ENCODE results near the gene DLG2.
"Not testable (repeated sequence)": the region's sequence is repeated elsewhere in the genome, so short reads cannot be mapped to it uniquely, and the experiment has no call there.

Gene DLG2

GRCh38 chr11:83764643-83765042 is 1862.5 kb downstream of the DLG2 start:
- no peak overlapping the region for H3K27ac ChIP-seq (ENCODE audit: low read depth, low read length)
- H3K4me1 ChIP-seq (ENCODE audit: control insufficient read depth, insufficient read depth, low read length): 0 out of 2 replicates have a peak, but pooled peaks cover under 1% of the 10 kb centered on the region
- no peaks in the 10 kb centered on the region for H3K36me3 ChIP-seq (ENCODE audit: control insufficient read depth, insufficient read depth, low read length)
- no peak overlapping the region for H3K9ac ChIP-seq (ENCODE audit: low read length)
- H3K4me3 ChIP-seq (ENCODE audit: low read depth, low read length): no peak overlapping the region
- H3K9me3 ChIP-seq (ENCODE audit: control insufficient read depth, insufficient read depth, low read depth, low read length): no peaks in the 10 kb centered on the region
- no peaks in the 10 kb centered on the region for H3K27me3 ChIP-seq (ENCODE audit: control insufficient read depth, insufficient read depth, low read length)

GRCh38 chr11:83760932-83761331 is 1866.2 kb downstream of the DLG2 start:
- H3K4me3 ChIP-seq (ENCODE audit: low read depth, low read length): no peak overlapping the region
- no peaks in the 10 kb centered on the region for H3K36me3 ChIP-seq (ENCODE audit: control insufficient read depth, insufficient read depth, low read length)
- H3K9ac ChIP-seq (ENCODE audit: low read length): no peak overlapping the region
- no peaks in the 10 kb centered on the region for H3K27me3 ChIP-seq (ENCODE audit: control insufficient read depth, insufficient read depth, low read length)
- H3K27ac ChIP-seq (ENCODE audit: low read depth, low read length): no peak overlapping the region
- H3K9me3 ChIP-seq (ENCODE audit: control insufficient read depth, insufficient read depth, low read depth, low read length): no peaks in the 10 kb centered on the region
- peaks cover 7% of the 10 kb centered on the region; the same call in 1 of the 2 replicates for H3K4me1 ChIP-seq (ENCODE audit: control insufficient read depth, insufficient read depth, low read length)

- H3K9me3 ChIP-seq (ENCODE audit: control insufficient read depth, insufficient read depth, low read depth, low read length): no peaks in the 10 kb centered on the region
- H3K27ac ChIP-seq (ENCODE audit: low read depth, low read length): no peak overlapping the region
- no peaks in the 10 kb centered on the region for H3K27me3 ChIP-seq (ENCODE audit: control insufficient read depth, insufficient read depth, low read length)
- H3K4me3 ChIP-seq (ENCODE audit: low read depth, low read length): no peak overlapping the region
- H3K9ac ChIP-seq (ENCODE audit: low read length): no peak overlapping the region
- H3K4me1 ChIP-seq (ENCODE audit: control insufficient read depth, insufficient read depth, low read length): peaks cover 7% of the 10 kb centered on the region; the same call in 1 of the 2 replicates
- no peaks in the 10 kb centered on the region for H3K36me3 ChIP-seq (ENCODE audit: control insufficient read depth, insufficient read depth, low read length)
These were observed 1868.0 kb downstream of the DLG2 start for GRCh38 chr11:83759148-83759547.

GRCh38 chr11:83751041-83751440 is 1876.1 kb downstream of the DLG2 start:
- no peaks in the 10 kb centered on the region for H3K9me3 ChIP-seq (ENCODE audit: control insufficient read depth, insufficient read depth, low read depth, low read length)
- H3K27me3 ChIP-seq (ENCODE audit: control insufficient read depth, insufficient read depth, low read length): no peaks in the 10 kb centered on the region
- H3K27ac ChIP-seq (ENCODE audit: low read depth, low read length): no peak overlapping the region
- H3K9ac ChIP-seq (ENCODE audit: low read length): no peak overlapping the region
- no peak overlapping the region for H3K4me3 ChIP-seq (ENCODE audit: low read depth, low read length)
- H3K4me1 ChIP-seq (ENCODE audit: control insufficient read depth, insufficient read depth, low read length): no peaks in the 10 kb centered on the region
- H3K36me3 ChIP-seq (ENCODE audit: control insufficient read depth, insufficient read depth, low read length): no peaks in the 10 kb centered on the region

GRCh38 chr11:83746921-83747585 is 1880.1 kb downstream of the DLG2 start:
- H3K36me3 ChIP-seq (ENCODE audit: control insufficient read depth, insufficient read depth, low read length): no peaks in the 10 kb centered on the region
- H3K9ac ChIP-seq (ENCODE audit: low read length): no peak overlapping the region
- no peak overlapping the region for H3K27ac ChIP-seq (ENCODE audit: low read depth, low read length)
- peaks cover 10% of the 10 kb centered on the region for H3K9me3 ChIP-seq (ENCODE audit: control insufficient read depth, insufficient read depth, low read depth, low read length)
- no peaks in the 10 kb centered on the region for H3K27me3 ChIP-seq (ENCODE audit: control insufficient read depth, insufficient read depth, low read length)
- H3K4me1 ChIP-seq (ENCODE audit: control insufficient read depth, insufficient read depth, low read length): no peaks in the 10 kb centered on the region
- H3K4me3 ChIP-seq (ENCODE audit: low read depth, low read length): no peak overlapping the region

GRCh38 chr11:83744620-83745192 is 1882.4 kb downstream of the DLG2 start:
- Histone ChIP-seq H3K27me3 (ENCODE audit: control insufficient read depth, insufficient read depth, low read length) (no peaks in the 10 kb centered on the region), H3K4me3 (ENCODE audit: low read depth, low read length) (no peak overlapping the region), H3K9me3 (ENCODE audit: control insufficient read depth, insufficient read depth, low read depth, low read length) (peaks cover 10% of the 10 kb centered on the region), H3K4me1 (ENCODE audit: control insufficient read depth, insufficient read depth, low read length) (no peaks in the 10 kb centered on the region), H3K36me3 (ENCODE audit: control insufficient read depth, insufficient read depth, low read length) (no peaks in the 10 kb centered on the region), H3K27ac (ENCODE audit: low read depth, low read length) (no peak overlapping the region), H3K9ac (ENCODE audit: low read length) (no peak overlapping the region)

GRCh38 chr11:83736684-83737083 is 1890.5 kb downstream of the DLG2 start:
- H3K36me3 ChIP-seq (ENCODE audit: control insufficient read depth, insufficient read depth, low read length): no peaks in the 10 kb centered on the region
- no peaks in the 10 kb centered on the region for H3K27me3 ChIP-seq (ENCODE audit: control insufficient read depth, insufficient read depth, low read length)
- no peaks in the 10 kb centered on the region for H3K4me1 ChIP-seq (ENCODE audit: control insufficient read depth, insufficient read depth, low read length)
- H3K9me3 ChIP-seq (ENCODE audit: control insufficient read depth, insufficient read depth, low read depth, low read length): no peaks in the 10 kb centered on the region
- H3K27ac ChIP-seq (ENCODE audit: low read depth, low read length): no peak overlapping the region
- no peak overlapping the region for H3K4me3 ChIP-seq (ENCODE audit: low read depth, low read length)
- no peak overlapping the region for H3K9ac ChIP-seq (ENCODE audit: low read length)

GRCh38 chr11:83734120-83734519 is 1893.0 kb downstream of the DLG2 start:
- no peak overlapping the region for H3K4me3 ChIP-seq (ENCODE audit: low read depth, low read length)
- H3K27me3 ChIP-seq (ENCODE audit: control insufficient read depth, insufficient read depth, low read length): no peaks in the 10 kb centered on the region
- no peaks in the 10 kb centered on the region for H3K4me1 ChIP-seq (ENCODE audit: control insufficient read depth, insufficient read depth, low read length)
- no peaks in the 10 kb centered on the region for H3K36me3 ChIP-seq (ENCODE audit: control insufficient read depth, insufficient read depth, low read length)
- H3K9ac ChIP-seq (ENCODE audit: low read length): no peak overlapping the region
- no peaks in the 10 kb centered on the region for H3K9me3 ChIP-seq (ENCODE audit: control insufficient read depth, insufficient read depth, low read depth, low read length)
- no peak overlapping the region for H3K27ac ChIP-seq (ENCODE audit: low read depth, low read length)

GRCh38 chr11:83731288-83731687 is 1895.9 kb downstream of the DLG2 start:
- H3K4me1 ChIP-seq (ENCODE audit: control insufficient read depth, insufficient read depth, low read length); H3K9ac ChIP-seq (ENCODE audit: low read length); H3K9me3 ChIP-seq (ENCODE audit: control insufficient read depth, insufficient read depth, low read depth, low read length); H3K27me3 ChIP-seq (ENCODE audit: control insufficient read depth, insufficient read depth, low read length); H3K36me3 ChIP-seq (ENCODE audit: control insufficient read depth, insufficient read depth, low read length); H3K4me3 ChIP-seq (ENCODE audit: low read depth, low read length); H3K27ac ChIP-seq (ENCODE audit: low read depth, low read length): not testable (repeated sequence)

GRCh38 chr11:83728281-83728680 is 1898.9 kb downstream of the DLG2 start:
- no peak overlapping the region for H3K9ac ChIP-seq (ENCODE audit: low read length)
- peaks cover 30% of the 10 kb centered on the region for H3K4me1 ChIP-seq (ENCODE audit: control insufficient read depth, insufficient read depth, low read length)
- no peak overlapping the region for H3K4me3 ChIP-seq (ENCODE audit: low read depth, low read length)
- H3K9me3 ChIP-seq (ENCODE audit: control insufficient read depth, insufficient read depth, low read depth, low read length): no peaks in the 10 kb centered on the region
- no peak overlapping the region for H3K27ac ChIP-seq (ENCODE audit: low read depth, low read length)
- H3K27me3 ChIP-seq (ENCODE audit: control insufficient read depth, insufficient read depth, low read length): no peaks in the 10 kb centered on the region
- no peaks in the 10 kb centered on the region for H3K36me3 ChIP-seq (ENCODE audit: control insufficient read depth, insufficient read depth, low read length)

GRCh38 chr11:83727251-83727650 is 1899.9 kb downstream of the DLG2 start:
- Histone ChIP-seq H3K36me3 (ENCODE audit: control insufficient read depth, insufficient read depth, low read length) (no peaks in the 10 kb centered on the region), H3K27me3 (ENCODE audit: control insufficient read depth, insufficient read depth, low read length) (no peaks in the 10 kb centered on the region), H3K4me3 (ENCODE audit: low read depth, low read length) (no peak overlapping the region), H3K4me1 (ENCODE audit: control insufficient read depth, insufficient read depth, low read length) (peaks cover 37% of the 10 kb centered on the region), H3K27ac (ENCODE audit: low read depth, low read length) (no peak overlapping the region), H3K9ac (ENCODE audit: low read length) (no peak overlapping the region), H3K9me3 (ENCODE audit: control insufficient read depth, insufficient read depth, low read depth, low read length) (no peaks in the 10 kb centered on the region)

Measured in HUES6 (cell line).